ENCODE results near the gene IMPDH1. TPM values are rescaled to one million over a fixed set of nuclear protein-coding genes. Genes with fewer than 3 reads are reported as not detected.

The IMPDH1 gene
- polyA plus RNA-seq, 2 of the 4 experiments (the other 2 are of a cell fraction) = 55.4 to 65.4 TPM

DNA sequence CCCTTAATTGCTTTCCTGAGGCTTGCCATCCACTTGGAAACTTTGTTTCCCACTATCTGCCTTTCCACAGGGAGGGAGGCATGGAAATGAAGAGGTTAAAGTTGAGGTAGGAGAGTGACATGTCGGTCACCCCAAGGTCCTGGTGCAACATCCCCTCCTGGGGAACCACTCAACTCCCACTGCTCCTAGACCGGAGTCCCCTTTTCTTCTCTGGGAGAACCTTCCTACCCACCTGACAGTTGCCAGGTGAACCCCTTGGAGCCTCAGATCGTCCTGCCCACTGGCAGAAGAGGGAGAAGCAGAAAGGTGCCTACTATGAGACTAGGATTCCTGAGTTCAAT, 21.7 kb downstream of the IMPDH1 start (continued):
- TF ChIP-seq ZFP36 (IDR thresholded peaks at IDR 0.05; ENCODE audit: borderline replicate concordance, partially characterized antibody) = no peak
- TF ChIP-seq JUN (IDR thresholded peaks at IDR 0.05) = no peak
- TF ChIP-seq MAFK (IDR thresholded peaks at IDR 0.05; ENCODE audit: partially characterized antibody) = no peak
- no peak for TF ChIP-seq FOXS1 (CRISPR knock-in tag; IDR thresholded peaks at IDR 0.05)
- TF ChIP-seq EP300 (IDR thresholded peaks at IDR 0.05) = no peak

GRCh38 chr7:128387216-128388144, 22.3 kb downstream of the IMPDH1 start:
- no peak overlapping the region for H3K4me2 ChIP-seq
- H3K4me3 ChIP-seq = no peak overlapping the region
- H3K27ac ChIP-seq = no peak overlapping the region
- DNase-seq (ENCODE audit: low read depth in 1 of 2, low spot score in 1 of 2) = peak; percentile 66 to 97
- ATAC-seq = peak; percentile 58 to 91
- no peaks in the 10 kb centered on the region for H3K4me1 ChIP-seq
- TF ChIP-seq, protein P1, sequence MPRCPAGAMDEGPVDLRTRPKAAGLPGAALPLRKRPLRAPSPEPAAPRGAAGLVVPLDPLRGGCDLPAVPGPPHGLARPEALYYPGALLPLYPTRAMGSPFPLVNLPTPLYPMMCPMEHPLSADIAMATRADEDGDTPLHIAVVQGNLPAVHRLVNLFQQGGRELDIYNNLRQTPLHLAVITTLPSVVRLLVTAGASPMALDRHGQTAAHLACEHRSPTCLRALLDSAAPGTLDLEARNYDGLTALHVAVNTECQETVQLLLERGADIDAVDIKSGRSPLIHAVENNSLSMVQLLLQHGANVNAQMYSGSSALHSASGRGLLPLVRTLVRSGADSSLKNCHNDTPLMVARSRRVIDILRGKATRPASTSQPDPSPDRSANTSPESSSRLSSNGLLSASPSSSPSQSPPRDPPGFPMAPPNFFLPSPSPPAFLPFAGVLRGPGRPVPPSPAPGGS (IDR thresholded peaks at IDR 0.05) = no peak
- TF ChIP-seq TP53 (CRISPR knock-in tag; IDR thresholded peaks at IDR 0.05) (no peak), POLR2A (IDR thresholded peaks at IDR 0.05; ENCODE audit: low read length) (no peak), KDM1A (IDR thresholded peaks at IDR 0.05; ENCODE audit: low read depth) (no peak), RAD21 (conservative IDR thresholded peaks at IDR 0.05 in 1 of 2, IDR thresholded peaks at IDR 0.05 in 1 of 2) (peak; percentile 68 to 73), ATOH8 (CRISPR knock-in tag; IDR thresholded peaks at IDR 0.05; ENCODE audit: low read depth) (no peak), EHF (CRISPR knock-in tag; IDR thresholded peaks at IDR 0.05) (no peak), GATA3 (IDR thresholded peaks at IDR 0.05; ENCODE audit: borderline replicate concordance) (no peak), NPAS2 (CRISPR knock-in tag; IDR thresholded peaks at IDR 0.05; ENCODE audit: borderline replicate concordance) (no peak), ZC3H11A (IDR thresholded peaks at IDR 0.05) (no peak), CHD2 (IDR thresholded peaks at IDR 0.05; ENCODE audit: low read length, partially characterized antibody) (no peak), FOXS1 (CRISPR knock-in tag; IDR thresholded peaks at IDR 0.05) (no peak), ZNF302 (CRISPR knock-in tag; IDR thresholded peaks at IDR 0.05) (no peak), CTCF (IDR thresholded peaks at IDR 0.05) (peak; percentile 81), HOXA7 (CRISPR knock-in tag; IDR thresholded peaks at IDR 0.05) (no peak), SMC3 (IDR thresholded peaks at IDR 0.05) (peak; percentile 84), HDAC2 (IDR thresholded peaks at IDR 0.05) (no peak)
- TF ChIP-seq, protein P2, sequence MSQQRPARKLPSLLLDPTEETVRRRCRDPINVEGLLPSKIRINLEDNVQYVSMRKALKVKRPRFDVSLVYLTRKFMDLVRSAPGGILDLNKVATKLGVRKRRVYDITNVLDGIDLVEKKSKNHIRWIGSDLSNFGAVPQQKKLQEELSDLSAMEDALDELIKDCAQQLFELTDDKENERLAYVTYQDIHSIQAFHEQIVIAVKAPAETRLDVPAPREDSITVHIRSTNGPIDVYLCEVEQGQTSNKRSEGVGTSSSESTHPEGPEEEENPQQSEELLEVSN (IDR thresholded peaks at IDR 0.05; ENCODE audit: borderline replicate concordance, low read depth) = no peak
- POLR2A ChIA-PET = interaction anchor here (0.8 to 2.4 kb wide), 3 partner anchors 21 to 44 kb away, joined by 3 to 13 read pairs (median 3); partner anchors contain the start of gene RBM28
- no peaks in the 10 kb centered on the region for H3K9me3 ChIP-seq
- FAIRE-seq = no peak
- 34% methylated on average over 23 of the region's 24 CpGs for WGBS (ENCODE audit: missing lambda C conversion rate)
- CTCF ChIA-PET = interaction anchor here (0.5 to 38.8 kb wide), 22 partner anchors 13 to 785 kb away, joined by 3 to 800 read pairs (median 4); partner anchors contain the start of genes PRRT4 and RBM28
